MG63 (cell line): Measurements from ENCODE around the gene PDHA1. TPM values are rescaled to one million over a fixed set of nuclear protein-coding genes. Genes with fewer than 3 reads are reported as not detected.

ENCODE experiments used
- DNase-seq: peaks from one replicate; pipeline ENCODE4 v3.0.0-alpha.2; 2020
- H3K27me3 ChIP-seq: fragments of 250-450 bp; sonication (Bioruptor Pico); 2 replicates; pipeline ENCODE4 v1.5.1; 2020; ENCODE audit warnings: mild to moderate bottlenecking, moderate library complexity
- H3K36me3 ChIP-seq: fragments of 250-450 bp; sonication (Bioruptor Pico); 2 replicates; pipeline ENCODE4 v1.5.1; 2020; ENCODE audit warnings: mild to moderate bottlenecking, moderate library complexity
- H3K4me3 ChIP-seq: fragments of 250-450 bp; sonication (Bioruptor Pico); 2 replicates; pipeline ENCODE4 v1.5.1; 2020; ENCODE audit warnings: mild to moderate bottlenecking, moderate library complexity
- H3K9me3 ChIP-seq: fragments of 250-450 bp; sonication (Bioruptor Pico); 2 replicates; pipeline ENCODE4 v1.5.1; 2020; ENCODE audit warnings: mild to moderate bottlenecking, moderate library complexity
- total RNA-seq: library from RNA; depleted of rRNA; stranded (reverse); fragments of >200 nt; shearing (Covaris generic); gene quantifications from 2 replicates; pipeline ENCODE4 v1.2.3, GENCODE V29; 2014; ENCODE audit warnings: low replicate concordance; rRNA removed

The PDHA1 gene
- 158 and 347 TPM in 2 replicates for total RNA-seq

- H3K36me3 ChIP-seq: peaks cover 2% of the 10 kb centered on the region; the same call in 1 of the 2 replicates
- peak; percentile 90 for DNase-seq
Observed at GRCh38 chrX:19343535-19344408, at the start of gene PDHA1. PDHA1 (plus strand) TSS chrX:19343927; CDS start chrX:19344038, 111 bp downstream.

GRCh38 chrX:19303256-19303880, 40.4 kb upstream of the PDHA1 start:
- Histone ChIP-seq H3K27me3 (no peaks in the 10 kb centered on the region), H3K9me3 (no peaks in the 10 kb centered on the region), H3K4me3 (no peak overlapping the region), H3K36me3 (no peaks in the 10 kb centered on the region)
- DNase-seq: peak; percentile 54

More at GRCh38 chrX:19343535-19344408, at the start of gene PDHA1:
- no peaks in the 10 kb centered on the region for H3K27me3 ChIP-seq
- no peaks in the 10 kb centered on the region for H3K9me3 ChIP-seq
- H3K4me3 ChIP-seq: peak within 1 kb of the TSS; percentile 83

- DNase-seq: no peak
- no peak overlapping the region for H3K4me3 ChIP-seq
- no peaks in the 10 kb centered on the region for H3K36me3 ChIP-seq
- H3K9me3 ChIP-seq: no peaks in the 10 kb centered on the region
- no peaks in the 10 kb centered on the region for H3K27me3 ChIP-seq
Observed at GRCh38 chrX:19326567-19326966, 17.2 kb upstream of the PDHA1 start.

GRCh38 chrX:19331831-19332230, 11.9 kb upstream of the PDHA1 start:
- Histone ChIP-seq H3K36me3 (no peaks in the 10 kb centered on the region), H3K4me3 (no peak overlapping the region)

GRCh38 chrX:19332983-19333382, 10.7 kb upstream of the PDHA1 start:
- peaks cover 5% of the 10 kb centered on the region for H3K9me3 ChIP-seq
- H3K4me3 ChIP-seq: no peak overlapping the region
- peak; percentile 15 for DNase-seq
- H3K27me3 ChIP-seq: no peaks in the 10 kb centered on the region
- H3K36me3 ChIP-seq: no peaks in the 10 kb centered on the region

More at GRCh38 chrX:19331831-19332230, 11.9 kb upstream of the PDHA1 start:
- no peak for DNase-seq
- H3K27me3 ChIP-seq: no peaks in the 10 kb centered on the region
- H3K9me3 ChIP-seq: peaks cover 5% of the 10 kb centered on the region

- peaks cover 5% of the 10 kb centered on the region for H3K9me3 ChIP-seq
- no peaks in the 10 kb centered on the region for H3K36me3 ChIP-seq
- no peaks in the 10 kb centered on the region for H3K27me3 ChIP-seq
- no peak for DNase-seq
- H3K4me3 ChIP-seq: no peak overlapping the region
Observed at GRCh38 chrX:19334945-19335626, 8.6 kb upstream of the PDHA1 start.

GRCh38 chrX:19342331-19342906, 1.3 kb upstream of the PDHA1 start:
- no peaks in the 10 kb centered on the region for H3K36me3 ChIP-seq
- DNase-seq: no peak

GRCh38 chrX:19343085-19343534, 617 bp upstream of the PDHA1 start:
- no peak for DNase-seq
- Histone ChIP-seq H3K27me3 (no peaks in the 10 kb centered on the region), H3K4me3 (peak overlapping the region; percentile 83), H3K36me3 (peaks cover 2% of the 10 kb centered on the region; the same call in 1 of the 2 replicates), H3K9me3 (no peaks in the 10 kb centered on the region)

More at GRCh38 chrX:19342331-19342906, 1.3 kb upstream of the PDHA1 start:
- H3K27me3 ChIP-seq: no peaks in the 10 kb centered on the region
- H3K9me3 ChIP-seq: no peaks in the 10 kb centered on the region
- H3K4me3 ChIP-seq: no peak overlapping the region

- DNase-seq: no peak
- H3K27me3 ChIP-seq: no peaks in the 10 kb centered on the region
- H3K4me3 ChIP-seq: peak overlapping the region; percentile 83
- H3K9me3 ChIP-seq: no peaks in the 10 kb centered on the region
- H3K36me3 ChIP-seq: peaks cover 8% of the 10 kb centered on the region
Observed at GRCh38 chrX:19344661-19345060, 934 bp downstream of the PDHA1 start.

- no peaks in the 10 kb centered on the region for H3K9me3 ChIP-seq
- H3K27me3 ChIP-seq: no peaks in the 10 kb centered on the region
- peaks cover 14% of the 10 kb centered on the region for H3K36me3 ChIP-seq
- DNase-seq: no peak
- no peak overlapping the region for H3K4me3 ChIP-seq
Observed at GRCh38 chrX:19347916-19348315, 4.2 kb downstream of the PDHA1 start.

- DNase-seq: no peak
- no peaks in the 10 kb centered on the region for H3K27me3 ChIP-seq
Observed at GRCh38 chrX:19349264-19349663, 5.5 kb downstream of the PDHA1 start.

GRCh38 chrX:19350941-19351384, 7.2 kb downstream of the PDHA1 start:
- H3K4me3 ChIP-seq: no peak overlapping the region
- no peak for DNase-seq
- H3K27me3 ChIP-seq: no peaks in the 10 kb centered on the region
- peaks cover 18% of the 10 kb centered on the region for H3K36me3 ChIP-seq
- no peaks in the 10 kb centered on the region for H3K9me3 ChIP-seq

More at GRCh38 chrX:19349264-19349663, 5.5 kb downstream of the PDHA1 start:
- no peaks in the 10 kb centered on the region for H3K9me3 ChIP-seq
- H3K36me3 ChIP-seq: peaks cover 18% of the 10 kb centered on the region
- H3K4me3 ChIP-seq: no peak overlapping the region

GRCh38 chrX:19354625-19355024, 10.9 kb downstream of the PDHA1 start:
- Histone ChIP-seq H3K36me3 (peaks cover 22% of the 10 kb centered on the region), H3K27me3 (no peaks in the 10 kb centered on the region), H3K4me3 (no peak overlapping the region), H3K9me3 (no peaks in the 10 kb centered on the region)
- DNase-seq: no peak

- H3K9me3 ChIP-seq: no peaks in the 10 kb centered on the region
- no peaks in the 10 kb centered on the region for H3K27me3 ChIP-seq
Observed at GRCh38 chrX:19358521-19358920, 14.8 kb downstream of the PDHA1 start.

GRCh38 chrX:19360903-19361302, 17.2 kb downstream of the PDHA1 start:
- no peaks in the 10 kb centered on the region for H3K27me3 ChIP-seq
- H3K9me3 ChIP-seq: no peaks in the 10 kb centered on the region
- H3K4me3 ChIP-seq: no peak overlapping the region
- H3K36me3 ChIP-seq: peaks cover 16% of the 10 kb centered on the region
- DNase-seq: no peak

More at GRCh38 chrX:19358521-19358920, 14.8 kb downstream of the PDHA1 start:
- no peak for DNase-seq
- Histone ChIP-seq H3K4me3 (no peak overlapping the region), H3K36me3 (peaks cover 16% of the 10 kb centered on the region)

- Histone ChIP-seq H3K27me3 (no peaks in the 10 kb centered on the region), H3K9me3 (no peaks in the 10 kb centered on the region), H3K4me3 (no peak overlapping the region), H3K36me3 (peaks cover 16% of the 10 kb centered on the region)
- no peak for DNase-seq
Observed at GRCh38 chrX:19361701-19362100, 18.0 kb downstream of the PDHA1 start.
